ENCODE measurements around the gene BTBD6.
"Not testable (repeated sequence)": the region's sequence is repeated elsewhere in the genome, so short reads cannot be mapped to it uniquely, and the experiment has no call there.

BTBD6 gene

GRCh38 chr14:105294142-105294597 lies 45.8 kb downstream of the BTBD6 start:
- no peak for DNase-seq (ENCODE audit: extremely low spot score)
- POLR2A ChIA-PET: no interaction called here
- TF ChIP-seq, protein P1, sequence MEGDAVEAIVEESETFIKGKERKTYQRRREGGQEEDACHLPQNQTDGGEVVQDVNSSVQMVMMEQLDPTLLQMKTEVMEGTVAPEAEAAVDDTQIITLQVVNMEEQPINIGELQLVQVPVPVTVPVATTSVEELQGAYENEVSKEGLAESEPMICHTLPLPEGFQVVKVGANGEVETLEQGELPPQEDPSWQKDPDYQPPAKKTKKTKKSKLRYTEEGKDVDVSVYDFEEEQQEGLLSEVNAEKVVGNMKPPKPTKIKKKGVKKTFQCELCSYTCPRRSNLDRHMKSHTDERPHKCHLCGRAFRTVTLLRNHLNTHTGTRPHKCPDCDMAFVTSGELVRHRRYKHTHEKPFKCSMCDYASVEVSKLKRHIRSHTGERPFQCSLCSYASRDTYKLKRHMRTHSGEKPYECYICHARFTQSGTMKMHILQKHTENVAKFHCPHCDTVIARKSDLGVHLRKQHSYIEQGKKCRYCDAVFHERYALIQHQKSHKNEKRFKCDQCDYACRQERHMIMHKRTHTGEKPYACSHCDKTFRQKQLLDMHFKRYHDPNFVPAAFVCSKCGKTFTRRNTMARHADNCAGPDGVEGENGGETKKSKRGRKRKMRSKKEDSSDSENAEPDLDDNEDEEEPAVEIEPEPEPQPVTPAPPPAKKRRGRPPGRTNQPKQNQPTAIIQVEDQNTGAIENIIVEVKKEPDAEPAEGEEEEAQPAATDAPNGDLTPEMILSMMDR (IDR thresholded peaks at IDR 0.05; ENCODE audit: control extremely low read depth, extremely low read depth, low read depth, missing control alignments): no peak
- CTCF ChIA-PET: interaction anchor here (1.2 to 2.7 kb wide), 3 partner anchors 17 to 39 kb away, joined by 3 to 6 read pairs (median 3); no protein-coding TSS in a partner anchor

DNA sequence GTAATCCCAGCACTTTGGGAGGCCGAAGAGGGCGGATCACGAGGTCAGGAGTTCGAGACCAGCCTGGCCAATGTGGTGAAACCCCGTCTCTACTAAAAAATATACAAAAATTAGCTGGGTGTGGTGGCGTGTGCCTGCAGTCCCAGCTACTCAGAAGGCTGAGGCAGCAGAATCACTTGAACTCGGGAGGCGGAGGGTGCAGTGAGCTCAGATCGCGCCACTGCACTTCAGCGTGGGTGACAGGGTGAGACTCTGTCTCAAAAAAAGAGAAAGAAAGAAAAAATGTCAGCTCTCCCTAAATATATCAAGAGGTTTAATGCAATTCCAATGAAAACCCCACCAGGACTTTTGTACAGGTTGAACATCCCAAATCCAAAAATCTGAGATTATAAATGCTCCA lies 49.0 kb downstream of the BTBD6 start:
- DNase-seq (ENCODE audit: extremely low spot score); POLR2A ChIA-PET: not testable (repeated sequence)
- CTCF ChIA-PET: interaction anchor here (0.7 to 1.2 kb wide), 2 partner anchors 10 to 17 kb away, joined by 3 read pairs; partner anchors contain the start of gene PACS2

DNA sequence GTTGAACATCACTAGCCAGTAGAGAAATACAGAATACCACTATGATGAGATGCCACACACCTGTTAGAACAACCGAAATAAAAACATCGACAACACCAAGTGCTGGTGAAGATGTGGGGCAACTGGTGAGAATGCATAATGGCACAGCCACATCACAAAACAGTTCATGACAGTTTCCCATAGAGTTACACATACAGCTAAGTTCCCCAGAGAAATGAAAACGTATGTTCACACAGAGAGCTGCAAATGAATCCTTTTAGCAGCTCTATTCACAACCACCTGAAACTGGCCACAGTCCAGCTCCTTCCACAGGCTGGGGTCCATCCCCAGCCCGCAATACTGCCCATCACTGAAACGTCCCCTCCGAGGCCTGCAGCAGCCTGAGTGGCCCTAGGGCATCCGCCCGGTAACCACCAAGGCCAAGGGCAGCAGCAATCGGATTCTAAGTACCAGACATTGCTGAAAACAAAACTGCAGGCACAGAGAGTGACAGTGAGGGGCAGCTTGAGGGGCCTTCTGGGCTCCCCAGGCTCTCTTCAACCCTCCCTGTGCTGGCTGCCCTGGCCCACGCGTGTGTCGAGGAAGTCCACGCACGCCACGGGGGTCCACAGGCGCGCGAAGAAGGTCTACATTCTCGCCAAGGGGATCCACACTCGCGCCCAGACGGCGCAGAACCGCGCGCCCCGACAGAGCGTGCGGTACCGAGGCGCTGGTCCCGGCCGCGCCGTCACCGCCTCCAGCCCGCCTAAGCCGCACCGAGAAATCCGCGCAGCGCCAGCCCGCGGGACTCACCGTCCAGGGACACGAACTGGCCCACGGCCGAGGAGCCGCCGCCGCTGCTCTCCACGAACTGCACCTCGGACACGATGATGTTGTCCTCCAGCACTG lies 51.6 kb downstream of the BTBD6 start:
- CTCF ChIA-PET: interaction anchor here (1.8 kb wide), 2 partner anchors 9 to 17 kb away, joined by 4 to 5 read pairs; no protein-coding TSS in a partner anchor
- no peak for DNase-seq (ENCODE audit: extremely low spot score)
- TF ChIP-seq, protein P1 (IDR thresholded peaks at IDR 0.05; ENCODE audit: control extremely low read depth, extremely low read depth, low read depth, missing control alignments): no peak
- POLR2A ChIA-PET: interaction anchor here (1.3 kb wide), 1 partner anchor 15 kb away, joined by 9 read pairs; the partner anchor contains the start of gene PACS2
